Type B pancreatic cell (in vitro differentiated cells): ENCODE measurements around the gene C16orf87. TPM values are rescaled to one million over a fixed set of nuclear protein-coding genes. Genes with fewer than 3 reads are reported as not detected.

ENCODE experiments used
- DNase-seq: peaks from one replicate; pipeline ENCODE4 v3.0.0; 2021; ENCODE audit warnings: mixed read lengths; ENCODE audit not compliant: unreplicated experiment; ENCODE audit errors: extremely low spot score
- H3K27ac Mint-ChIP-seq: 2 replicates; pipeline ENCODE4 v1.8.0; 2021; ENCODE audit warnings: mild to moderate bottlenecking, mixed read lengths
- H3K27me3 Mint-ChIP-seq: 2 replicates; pipeline ENCODE4 v1.8.0; 2021; ENCODE audit warnings: mixed read lengths
- H3K36me3 Mint-ChIP-seq: 2 replicates; pipeline ENCODE4 v1.8.0; 2021; ENCODE audit warnings: mixed read lengths
- H3K4me1 Mint-ChIP-seq: one replicate; pipeline ENCODE4 v1.8.0; 2021; ENCODE audit warnings: mixed read lengths; ENCODE audit not compliant: unreplicated experiment
- H3K4me3 Mint-ChIP-seq: 2 replicates; pipeline ENCODE4 v1.8.0; 2021; ENCODE audit warnings: mild to moderate bottlenecking, mixed read lengths
- H3K9me3 Mint-ChIP-seq: 2 replicates; pipeline ENCODE4 v1.8.0; 2021; ENCODE audit warnings: mixed read lengths
- CTCF ChIP-seq: fragments of 200-600 bp; sonication (generic); conservative IDR thresholded peaks from 2 replicates; pipeline ENCODE4 v1.5.0; 2021; ENCODE audit warnings: antibody characterized with exemption, mild to moderate bottlenecking
- total RNA-seq: library from RNA; stranded (reverse); gene quantifications from 2 replicates; pipeline ENCODE4 v1.2.1, GENCODE V29; 2021; ENCODE audit warnings: low replicate concordance

The C16orf87 gene
- total RNA-seq, 1 donor from 2014 or later = 14.3 TPM

- no peaks in the 10 kb centered on the region for H3K36me3 Mint-ChIP-seq
- DNase-seq = no peak
- peaks cover 19% of the 10 kb centered on the region for H3K4me1 Mint-ChIP-seq
- no peak for TF ChIP-seq CTCF
- H3K27ac Mint-ChIP-seq = peak overlapping the region; percentile 83
- H3K27me3 Mint-ChIP-seq = no peaks in the 10 kb centered on the region
- H3K9me3 Mint-ChIP-seq = no peaks in the 10 kb centered on the region
- peak overlapping the region; percentile 50 for H3K4me3 Mint-ChIP-seq
Observed at GRCh38 chr16:46748775-46749705, 81.9 kb downstream of the C16orf87 start.

- no peaks in the 10 kb centered on the region for H3K9me3 Mint-ChIP-seq
- no peaks in the 10 kb centered on the region for H3K36me3 Mint-ChIP-seq
- no peak for DNase-seq
- TF ChIP-seq CTCF = no peak
- H3K4me1 Mint-ChIP-seq = peaks cover 25% of the 10 kb centered on the region
- peak within 1 kb of the TSS; percentile 83 for H3K27ac Mint-ChIP-seq
- no peaks in the 10 kb centered on the region for H3K27me3 Mint-ChIP-seq
- peak within 1 kb of the TSS; percentile 50 for H3K4me3 Mint-ChIP-seq
Observed at GRCh38 chr16:46747777-46748651, 83.0 kb downstream of the C16orf87 start, which contains the start of gene MYLK3. MYLK3 (minus strand) TSS chr16:46748344; CDS start chr16:46748193, 151 bp downstream.

GRCh38 chr16:46746821-46747776, 83.9 kb downstream of the C16orf87 start:
- H3K4me3 Mint-ChIP-seq = no peak overlapping the region
- H3K4me1 Mint-ChIP-seq = peaks cover 25% of the 10 kb centered on the region
- no peak overlapping the region for H3K27ac Mint-ChIP-seq

More at GRCh38 chr16:46746821-46747776, 83.9 kb downstream of the C16orf87 start:
- Mint-ChIP-seq H3K9me3 (no peaks in the 10 kb centered on the region), H3K27me3 (no peaks in the 10 kb centered on the region), H3K36me3 (no peaks in the 10 kb centered on the region)
- TF ChIP-seq CTCF = no peak
- no peak for DNase-seq

Other genes with a start within 250 kb of the C16orf87 start
- 5.4 and 12.7 TPM in 2 replicates for gene SHCBP1, start 209.8 kb downstream of the C16orf87 start, total RNA-seq
- gene VPS35, start 142.0 kb downstream of the C16orf87 start, total RNA-seq = 125 and 150 TPM in 2 replicates
- gene ORC6, start 141.5 kb downstream of the C16orf87 start, total RNA-seq = 20.7 and 48.8 TPM in 2 replicates
- 0.12 and 0.82 TPM in 2 replicates for gene MYLK3, start 82.8 kb downstream of the C16orf87 start, total RNA-seq
- gene GPT2, start 53.2 kb upstream of the C16orf87 start, total RNA-seq = 28.6 and 47.8 TPM in 2 replicates
- gene DNAJA2, start 142.5 kb upstream of the C16orf87 start, total RNA-seq = 63.4 and 73.5 TPM in 2 replicates